ENCODE measurements around the gene TMEM91. TPM values are rescaled to one million over a fixed set of nuclear protein-coding genes. Genes with fewer than 3 reads are reported as not detected.

The TMEM91 gene
- total and polyA plus RNA-seq, 2 experiments from 2014 or later: 9.3 to 10.6 TPM

- TF ChIP-seq REST (IDR thresholded peaks at IDR 0.05; ENCODE audit: unreplicated experiment) (no peak), CREB1 (CRISPR knock-in tag; IDR thresholded peaks at IDR 0.05; ENCODE audit: low read depth) (no peak)
Observed at GRCh38 chr19:41414461-41414860, 38.1 kb downstream of the TMEM91 start (continued).

- no peak overlapping the region for H3K27ac ChIP-seq (ENCODE audit: low read depth)
- H3K4me1 ChIP-seq (ENCODE audit: insufficient read depth): no peaks in the 10 kb centered on the region
- TF ChIP-seq EZH2phosphoT487 (IDR thresholded peaks at IDR 0.05; ENCODE audit: unreplicated experiment): no peak
- TF ChIP-seq REST (IDR thresholded peaks at IDR 0.05; ENCODE audit: unreplicated experiment): no peak
- TF ChIP-seq CTCF (conservative IDR thresholded peaks at IDR 0.05; ENCODE audit: low read depth in 2 of 2): no peak
- TF ChIP-seq EZH2 (IDR thresholded peaks at IDR 0.05; ENCODE audit: low read depth, unreplicated experiment): no peak
- no peaks in the 10 kb centered on the region for H3K27me3 ChIP-seq (ENCODE audit: insufficient read depth)
- H3K4me2 ChIP-seq: no peak overlapping the region
- Mint-ChIP-seq H3K27ac (no peak overlapping the region), H3K27me3 (ENCODE audit: insufficient read depth, low read depth, poor library complexity) (peaks cover 10% of the 10 kb centered on the region), H3K36me3 (ENCODE audit: low read depth) (peaks cover 28% of the 10 kb centered on the region), H3K4me3 (no peak overlapping the region), H3K4me1 (no peaks in the 10 kb centered on the region; the same call in 2 of the 3 replicates), H3K9me3 (no peaks in the 10 kb centered on the region)
- H3K9me2 ChIP-seq (ENCODE audit: insufficient read depth): no peaks in the 10 kb centered on the region
- DNase-seq (ENCODE audit: low spot score) (no peak), ATAC-seq (no peak)
- H3F3A ChIP-seq (replicated peaks; ENCODE audit: low read depth): no peaks in the 10 kb centered on the region
- H3K79me2 ChIP-seq (replicated peaks; ENCODE audit: insufficient read depth): no peaks in the 10 kb centered on the region
- H2AFZ ChIP-seq: no peak overlapping the region
- no peaks in the 10 kb centered on the region for H3K36me3 ChIP-seq (ENCODE audit: insufficient read depth)
- H3K4me3 ChIP-seq: no peak overlapping the region
- no peaks in the 10 kb centered on the region for H4K20me1 ChIP-seq (replicated peaks; ENCODE audit: insufficient read depth)
Observed at GRCh38 chr19:41415154-41415571, 38.8 kb downstream of the TMEM91 start.

Measured in GM23338 (cell line).